HG03439 (cell line): ENCODE data around the gene ERI3.

Experiments used
- ATAC-seq: cut with Tn5 transposase; IDR thresholded peaks from one replicate; pipeline ENCODE4 v1.9.1; 2021; ENCODE audit warnings: mild to moderate bottlenecking, moderate library complexity; ENCODE audit not compliant: unreplicated experiment

The ERI3 gene

DNA sequence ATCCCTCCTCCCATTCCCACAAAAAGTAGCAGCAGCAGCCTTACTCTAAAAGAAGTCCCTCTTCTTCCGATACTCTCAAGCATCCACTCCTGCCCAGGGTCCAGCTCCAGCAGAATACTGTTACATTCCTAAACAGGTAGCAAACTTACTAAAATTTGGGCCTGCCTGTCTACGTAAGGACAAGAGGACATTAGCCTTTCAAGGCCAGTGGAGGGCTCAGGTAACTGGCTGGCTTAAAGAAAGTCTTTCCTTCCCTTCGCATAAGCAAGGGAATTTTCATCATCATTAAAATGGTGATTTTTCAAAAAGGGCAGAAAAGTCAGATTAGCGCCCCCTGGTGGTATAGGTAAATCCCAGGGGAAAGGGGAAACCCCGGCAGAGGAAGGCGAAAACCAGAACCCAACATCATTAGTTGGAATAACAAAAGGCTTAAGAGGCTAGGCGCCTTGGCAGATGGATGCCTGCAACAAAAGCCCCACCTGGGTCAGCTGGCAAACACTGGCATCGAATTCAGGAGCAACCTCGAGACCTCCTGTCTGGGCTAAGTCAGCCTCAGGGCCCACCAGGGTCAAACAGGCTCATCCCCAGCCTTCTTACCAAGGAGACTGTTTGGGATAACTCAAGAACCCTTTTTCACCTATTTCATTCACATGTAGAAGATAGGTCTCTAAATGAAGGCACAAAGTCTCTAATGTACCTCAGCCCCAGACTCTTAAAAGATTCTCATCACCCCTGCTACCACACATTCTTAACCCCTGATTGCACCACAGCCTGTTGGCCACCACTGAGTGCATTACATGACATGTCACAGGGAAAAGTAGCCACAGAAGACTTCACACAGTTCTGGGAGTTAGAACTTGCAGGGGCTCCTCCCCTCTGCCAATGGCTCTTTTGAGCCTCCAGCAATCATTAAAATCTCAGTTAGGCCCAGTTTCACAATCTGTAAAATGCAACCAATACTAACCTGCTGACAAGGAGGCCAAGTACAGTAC lies 36.7 kb downstream of the ERI3 start:
- no peak for ATAC-seq

- no peak for ATAC-seq
Observed at GRCh38 chr1:44316231-44316759, 38.8 kb downstream of the ERI3 start.

DNA sequence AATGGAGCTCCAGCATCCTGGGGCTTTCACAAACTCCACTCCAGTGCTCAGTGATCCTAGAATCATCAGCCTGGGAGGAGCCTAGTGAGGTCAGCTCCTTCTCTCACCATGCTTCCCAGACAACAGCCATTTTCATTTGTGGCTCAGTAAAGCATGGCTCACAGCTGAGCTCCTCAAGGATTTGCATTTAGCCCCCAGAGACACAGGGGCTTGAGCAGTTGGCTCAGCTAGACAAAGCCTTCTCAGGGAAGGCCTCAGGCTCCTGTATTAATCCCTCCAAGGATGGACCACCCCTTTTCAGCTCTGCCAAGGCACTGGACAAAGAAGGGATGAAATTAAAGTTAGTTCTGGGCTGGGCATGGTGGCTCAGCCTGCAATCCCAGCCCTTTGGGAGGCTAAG lies 39.5 kb downstream of the ERI3 start:
- no peak for ATAC-seq

DNA sequence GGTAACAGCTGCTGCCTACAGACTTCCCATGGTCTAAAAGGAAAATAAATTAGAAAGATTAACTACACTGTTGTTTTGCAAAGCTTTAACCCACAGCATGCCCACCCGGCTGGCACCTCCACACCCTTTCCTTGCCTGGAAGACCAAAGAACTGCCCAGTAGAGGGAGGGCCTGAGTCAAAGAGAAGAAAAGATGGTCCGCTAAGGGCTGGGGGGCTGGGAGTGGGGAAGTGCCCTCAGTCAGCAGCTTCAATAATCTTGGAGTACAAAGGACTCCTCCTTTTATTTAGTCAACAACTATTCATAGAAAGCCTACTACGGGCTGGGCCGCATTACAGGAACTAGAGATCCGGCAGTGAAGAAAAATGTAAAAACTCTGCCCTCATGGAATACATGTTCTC lies 40.6 kb downstream of the ERI3 start:
- no peak for ATAC-seq

- no peak for ATAC-seq
Observed at GRCh38 chr1:44313265-44313918, 41.7 kb downstream of the ERI3 start.

GRCh38 chr1:44312399-44313196 lies 42.5 kb downstream of the ERI3 start:
- ATAC-seq = no peak

- no peak for ATAC-seq
Observed at GRCh38 chr1:44310006-44310405, 45.1 kb downstream of the ERI3 start.

DNA sequence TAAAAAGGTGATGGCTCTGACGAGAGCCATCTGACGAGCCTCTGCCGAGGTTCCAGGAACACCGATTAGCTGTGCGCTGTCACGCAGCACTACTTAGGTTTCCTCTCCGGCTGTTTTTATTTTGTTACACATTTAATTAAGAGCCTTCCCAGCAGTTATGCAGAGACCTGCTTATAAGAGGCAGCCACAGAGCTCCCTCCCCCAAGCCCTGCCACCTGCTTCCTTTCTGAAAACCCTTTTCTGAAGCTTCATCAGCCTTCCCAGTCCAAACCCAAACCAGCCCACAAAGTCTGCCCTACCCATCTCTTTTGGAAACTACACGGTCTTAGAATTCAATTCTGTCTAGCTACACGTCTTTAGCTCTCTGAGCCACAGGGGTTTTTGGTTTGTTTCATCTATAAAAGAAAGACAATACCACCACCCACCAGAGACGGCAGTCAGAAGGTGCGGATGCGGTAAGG lies 49.1 kb downstream of the ERI3 start:
- no peak for ATAC-seq

DNA sequence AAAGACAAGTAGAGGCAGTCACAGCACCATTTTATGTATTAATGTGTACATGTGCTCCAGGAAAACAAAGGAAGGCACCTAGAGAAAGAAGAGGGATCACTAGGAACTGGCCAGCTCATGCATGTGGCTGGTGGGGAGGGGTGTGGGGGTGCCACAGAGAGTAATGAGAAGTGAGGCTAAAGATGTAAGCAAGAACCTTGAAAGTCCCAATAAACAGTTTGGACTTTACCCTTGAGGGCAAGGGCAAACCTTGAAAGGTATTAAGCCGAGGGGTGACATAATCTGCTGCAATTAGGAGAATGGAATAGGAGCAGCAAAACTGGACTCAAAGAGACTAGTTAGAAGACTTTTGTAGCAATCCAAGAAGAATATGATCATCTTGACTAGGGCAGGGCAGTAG lies 51.5 kb downstream of the ERI3 start:
- ATAC-seq = no peak

DNA sequence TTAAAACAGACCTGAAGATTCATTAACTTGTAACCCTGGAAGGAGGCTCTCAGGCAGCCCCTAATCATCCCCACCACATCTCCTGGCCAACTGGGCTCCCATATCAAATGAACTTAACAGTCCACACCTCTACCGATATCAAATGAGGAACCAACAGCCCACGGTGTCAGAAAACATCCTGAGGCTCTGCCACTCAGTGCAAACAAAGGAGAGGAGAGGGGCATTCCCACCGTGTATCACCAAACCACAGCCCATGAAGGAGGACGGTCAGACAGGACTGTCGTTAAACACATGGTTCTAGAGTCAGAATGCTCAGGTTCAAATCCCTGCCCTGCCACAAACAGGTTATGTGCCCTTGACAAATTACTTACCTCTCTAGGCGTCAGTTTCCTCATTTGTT lies 52.5 kb downstream of the ERI3 start:
- no peak for ATAC-seq

GRCh38 chr1:44301442-44301841 lies 53.6 kb downstream of the ERI3 start:
- no peak for ATAC-seq

DNA sequence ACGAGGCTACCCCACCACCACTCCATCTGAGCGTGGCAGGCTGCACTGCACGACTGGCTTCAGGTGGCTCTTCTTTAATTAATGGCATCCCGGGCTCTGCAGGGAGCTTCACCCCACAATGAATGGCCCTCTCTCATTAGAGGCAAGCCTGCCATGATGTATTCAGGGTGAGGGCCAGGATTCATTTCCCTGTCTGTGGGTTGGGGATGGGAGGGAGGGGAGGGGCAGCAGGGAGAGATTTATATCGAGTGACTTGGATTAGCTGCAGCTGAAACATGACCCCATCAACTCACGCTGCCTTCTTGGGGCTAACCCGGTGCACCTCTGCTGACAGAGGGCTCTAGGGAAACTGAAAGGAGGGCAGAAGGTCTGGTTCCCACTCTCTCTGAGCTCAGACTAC lies 54.2 kb downstream of the ERI3 start:
- no peak for ATAC-seq

- no peak for ATAC-seq
Observed at GRCh38 chr1:44297695-44298400, 57.2 kb downstream of the ERI3 start.

- ATAC-seq = no peak
Observed at GRCh38 chr1:44296806-44297205, 58.3 kb downstream of the ERI3 start.

GRCh38 chr1:44296086-44296485 lies 59.0 kb downstream of the ERI3 start:
- ATAC-seq = no peak

GRCh38 chr1:44294588-44295007 lies 60.5 kb downstream of the ERI3 start:
- no peak for ATAC-seq

DNA sequence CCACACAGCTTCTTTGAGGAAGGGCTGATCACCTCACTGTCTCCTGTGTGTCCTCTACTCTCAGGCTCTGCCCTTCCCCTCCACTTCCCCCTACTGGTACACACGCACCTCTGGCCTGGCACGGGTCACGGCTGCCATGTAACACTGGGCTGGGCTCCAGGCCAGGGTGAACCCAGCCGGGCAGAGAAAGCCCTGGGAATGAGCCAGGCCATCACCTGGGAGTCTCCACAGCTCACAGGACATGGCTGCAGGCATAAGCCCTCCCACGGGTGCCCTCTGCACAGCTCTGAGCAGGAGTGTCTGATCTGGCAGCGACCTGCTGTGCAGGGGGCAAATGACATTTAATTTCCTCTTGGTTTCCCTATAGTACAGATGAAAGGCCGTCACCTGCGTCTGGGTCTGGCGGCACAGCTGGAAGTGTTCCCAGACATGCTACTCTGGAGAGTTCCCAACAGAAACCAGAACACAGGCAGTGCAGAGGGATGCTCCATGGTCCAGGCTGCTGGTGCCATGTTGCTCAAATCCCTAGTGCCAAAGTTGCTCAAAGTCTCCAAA lies 61.2 kb downstream of the ERI3 start:
- ATAC-seq = no peak

- ATAC-seq = no peak
Observed at GRCh38 chr1:44292651-44293050, 62.4 kb downstream of the ERI3 start.

- ATAC-seq = no peak
Observed at GRCh38 chr1:44290250-44291094, 64.6 kb downstream of the ERI3 start.
